Prostate gland (tissue), 2 donors: ENCODE measurements around the gene MCHR1.

Experiments used
- CTCF ChIP-seq, 4 experiments: fragments of 200-600 bp in 2 of 4; fragments of 450-650 bp in 2 of 4; sonication (generic) in 2 of 4; IDR thresholded peaks; 1 replicate in 3 of 4; 2 replicates in 1 of 4; pipeline ENCODE4 v1.5.1; 2016 to 2019; ENCODE audit warnings: antibody characterized with exemption in 4 of 4, mild to moderate bottlenecking in 2 of 4, moderate library complexity in 2 of 4
- POLR2A ChIP-seq: fragments of 450-650 bp; IDR thresholded peaks from one replicate; pipeline ENCODE4 v1.6.1; 2016; ENCODE audit warnings: antibody characterized with exemption, mild to moderate bottlenecking
- POLR2AphosphoS5 ChIP-seq: sonication (generic); formaldehyde crosslinking; IDR thresholded peaks from one replicate; pipeline ENCODE4 v1.6.1; 2017; ENCODE audit warnings: antibody characterized with exemption

DNA sequence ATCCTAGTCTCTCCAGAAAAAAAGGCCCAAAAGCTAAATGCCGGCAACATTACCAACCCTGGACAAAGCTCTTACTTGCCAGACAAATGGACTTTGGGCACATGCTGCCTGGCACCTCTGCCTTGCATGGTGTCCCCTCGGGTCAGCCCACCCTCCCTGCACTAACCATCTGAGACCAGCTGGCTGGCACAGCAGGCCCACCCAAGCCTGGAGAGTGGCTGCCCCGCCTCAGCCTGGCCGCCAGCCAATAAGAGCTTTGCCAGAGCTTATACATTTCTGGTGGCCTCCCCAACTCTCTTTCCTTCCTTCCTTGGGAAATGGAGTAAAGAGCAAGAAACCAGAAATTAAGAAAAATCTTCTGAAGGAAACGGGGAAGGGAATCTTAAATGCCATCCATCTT lies 24.5 kb downstream of the MCHR1 start:
- TF ChIP-seq POLR2A = no peak
- TF ChIP-seq CTCF (IDR thresholded peaks at IDR 0.05) = no peak
- no peak for TF ChIP-seq POLR2AphosphoS5
